BE2C (cell line): ENCODE data around the gene VAT1.
"Not testable (repeated sequence)": the region's sequence is repeated elsewhere in the genome, so short reads cannot be mapped to it uniquely, and the experiment has no call there.

ENCODE experiments used
- DNase-seq: peaks from one replicate; pipeline ENCODE4 v3.0.0-alpha.2; 2020
- H3K27me3 ChIP-seq: fragments of 250-450 bp; sonication (Bioruptor Pico); 2 replicates; pipeline ENCODE4 v1.5.1; 2020; ENCODE audit warnings: mild to moderate bottlenecking
- H3K36me3 ChIP-seq: fragments of 250-450 bp; sonication (Bioruptor Pico); 2 replicates; pipeline ENCODE4 v1.5.1; 2020; ENCODE audit warnings: mild to moderate bottlenecking
- H3K4me1 ChIP-seq: fragments of 250-450 bp; sonication (Bioruptor Pico); 2 replicates; pipeline ENCODE4 v1.5.1; 2020
- H3K4me3 ChIP-seq: 2 replicates; pipeline ENCODE4 v1.5.1; 2011; ENCODE audit warnings: low read depth, low read length
- H3K9me3 ChIP-seq: fragments of 250-450 bp; sonication (Bioruptor Pico); 2 replicates; pipeline ENCODE4 v1.5.1; 2020
- TF ChIP-seq, protein P1 (sequence below): IDR thresholded peaks from 2 replicates; pipeline ENCODE4 v1.5.1; 2012; ENCODE audit warnings: mild to moderate bottlenecking, low read depth, low read length

The VAT1 gene

DNA sequence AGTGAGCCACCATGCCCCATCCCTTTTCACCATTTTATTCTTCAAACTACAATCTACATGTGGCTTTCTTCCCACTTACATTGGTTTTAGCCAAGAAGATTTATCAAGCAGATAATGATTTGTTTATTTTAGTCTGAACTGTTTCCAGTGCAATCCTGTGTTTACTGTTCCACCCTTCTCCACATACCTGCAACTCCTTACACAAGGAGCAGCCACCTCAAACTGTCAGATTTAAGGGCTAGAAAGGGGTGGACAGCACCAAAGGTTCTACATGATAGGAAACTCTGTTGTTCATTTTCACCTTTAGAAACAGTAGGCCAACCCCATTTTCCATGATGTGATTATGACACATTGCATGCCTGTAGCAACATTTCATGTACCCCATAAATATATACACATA is 39.9 kb downstream of the VAT1 start:
- no peak for DNase-seq
- TF ChIP-seq, protein P1, sequence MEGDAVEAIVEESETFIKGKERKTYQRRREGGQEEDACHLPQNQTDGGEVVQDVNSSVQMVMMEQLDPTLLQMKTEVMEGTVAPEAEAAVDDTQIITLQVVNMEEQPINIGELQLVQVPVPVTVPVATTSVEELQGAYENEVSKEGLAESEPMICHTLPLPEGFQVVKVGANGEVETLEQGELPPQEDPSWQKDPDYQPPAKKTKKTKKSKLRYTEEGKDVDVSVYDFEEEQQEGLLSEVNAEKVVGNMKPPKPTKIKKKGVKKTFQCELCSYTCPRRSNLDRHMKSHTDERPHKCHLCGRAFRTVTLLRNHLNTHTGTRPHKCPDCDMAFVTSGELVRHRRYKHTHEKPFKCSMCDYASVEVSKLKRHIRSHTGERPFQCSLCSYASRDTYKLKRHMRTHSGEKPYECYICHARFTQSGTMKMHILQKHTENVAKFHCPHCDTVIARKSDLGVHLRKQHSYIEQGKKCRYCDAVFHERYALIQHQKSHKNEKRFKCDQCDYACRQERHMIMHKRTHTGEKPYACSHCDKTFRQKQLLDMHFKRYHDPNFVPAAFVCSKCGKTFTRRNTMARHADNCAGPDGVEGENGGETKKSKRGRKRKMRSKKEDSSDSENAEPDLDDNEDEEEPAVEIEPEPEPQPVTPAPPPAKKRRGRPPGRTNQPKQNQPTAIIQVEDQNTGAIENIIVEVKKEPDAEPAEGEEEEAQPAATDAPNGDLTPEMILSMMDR = no peak
- no peaks in the 10 kb centered on the region for H3K27me3 ChIP-seq
- no peaks in the 10 kb centered on the region for H3K9me3 ChIP-seq
- peaks cover 17% of the 10 kb centered on the region for H3K36me3 ChIP-seq
- peaks cover 5% of the 10 kb centered on the region; the same call in 1 of the 2 replicates for H3K4me1 ChIP-seq
- H3K4me3 ChIP-seq = no peak overlapping the region

DNA sequence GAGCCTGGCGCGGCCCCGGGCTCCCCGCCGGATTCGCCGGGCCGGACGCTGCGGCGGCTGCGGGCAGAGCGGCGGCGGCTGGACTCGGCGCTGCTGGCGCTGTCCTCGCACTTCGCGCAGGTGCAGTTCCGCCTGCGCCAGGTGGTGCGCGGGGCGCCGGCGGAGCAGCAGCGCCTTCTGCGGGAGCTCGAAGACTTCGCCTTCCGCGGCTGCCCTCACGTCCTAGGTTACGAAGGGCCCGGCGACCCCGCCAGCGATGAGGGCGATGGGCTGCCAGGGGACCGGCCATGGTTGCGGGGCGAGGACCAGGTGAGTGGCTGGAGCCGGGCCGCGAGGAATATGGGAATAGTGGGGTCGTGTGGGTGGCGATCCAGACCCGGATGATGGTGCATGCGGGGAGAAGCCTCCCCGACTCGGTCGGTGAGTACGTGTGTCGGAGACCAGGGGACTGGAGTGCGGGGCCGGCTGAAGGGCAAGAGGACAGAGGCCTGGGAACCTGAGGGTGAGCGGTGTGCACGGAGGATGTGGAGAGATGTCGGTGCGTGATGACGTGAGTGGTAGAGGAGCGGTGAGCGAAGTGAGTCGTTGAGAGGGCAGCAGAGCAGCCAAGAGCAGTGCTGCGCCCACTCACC is 41.3 kb downstream of the VAT1 start:
- Histone ChIP-seq H3K4me3 (peak overlapping the region; percentile 92), H3K9me3 (no peaks in the 10 kb centered on the region), H3K27me3 (no peaks in the 10 kb centered on the region), H3K36me3 (peaks cover 9% of the 10 kb centered on the region), H3K4me1 (peaks cover 5% of the 10 kb centered on the region; the same call in 1 of the 2 replicates)
- peak; percentile 42 for DNase-seq
- TF ChIP-seq, protein P1 = no peak

GRCh38 chr17:42980274-42980765 is 41.9 kb downstream of the VAT1 start, which contains the start of gene RUNDC1:
RUNDC1 (plus strand) TSS chr17:42980565; CDS start chr17:42980577, 12 bp downstream.
- Histone ChIP-seq H3K4me3 (peak within 1 kb of the TSS; percentile 92), H3K9me3 (no peaks in the 10 kb centered on the region), H3K36me3 (peaks cover 5% of the 10 kb centered on the region), H3K4me1 (peaks cover 5% of the 10 kb centered on the region; the same call in 1 of the 2 replicates), H3K27me3 (no peaks in the 10 kb centered on the region)
- DNase-seq = peak; percentile 96
- TF ChIP-seq, protein P1 = no peak

DNA sequence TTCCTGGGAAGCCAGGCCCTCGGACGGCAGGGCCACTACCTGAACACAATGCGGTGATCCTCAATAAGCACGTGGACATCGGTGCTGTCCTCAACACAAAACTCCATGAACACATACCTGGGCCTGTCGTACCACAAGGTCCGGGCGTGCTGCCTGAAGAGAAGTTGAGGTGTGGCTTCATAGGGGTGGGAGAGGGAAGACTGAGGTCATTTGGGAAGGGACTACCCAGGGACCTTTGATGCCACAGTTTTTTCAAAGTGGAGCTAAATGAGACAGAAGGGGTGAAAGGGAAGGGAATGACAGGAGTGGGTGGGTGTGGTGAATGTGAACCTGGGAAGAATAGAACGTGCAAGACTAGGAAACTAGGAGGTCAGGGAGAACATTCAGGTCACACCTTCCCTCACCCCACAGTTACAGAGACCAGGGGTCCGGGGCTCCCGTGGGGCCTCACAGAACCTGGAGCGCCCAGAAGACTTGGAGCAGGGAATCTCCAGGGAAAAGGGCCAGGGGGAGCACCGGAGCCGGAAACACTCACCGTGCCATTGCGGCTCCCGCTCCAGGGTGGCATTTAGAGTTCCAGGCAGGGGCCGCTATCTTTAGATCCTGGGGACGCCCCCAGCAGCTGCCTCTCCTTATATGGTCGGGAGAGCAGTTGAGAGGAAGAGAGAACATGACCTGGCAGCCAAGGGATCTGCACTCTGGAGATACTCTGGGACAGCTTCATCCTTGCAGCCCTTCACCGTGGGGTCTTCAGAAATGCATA is 42.5 kb downstream of the VAT1 start, which contains the start of gene PTGES3L:
TSS of gene PTGES3L (minus strand) at position 570 of the 763 bp plus-strand sequence. CDS start at position 543, 27 bp downstream.
- TF ChIP-seq, protein P1 = no peak
- DNase-seq = peak; percentile 89
- Histone ChIP-seq H3K27me3 (no peaks in the 10 kb centered on the region), H3K36me3 (no peaks in the 10 kb centered on the region; the same call in 1 of the 2 replicates), H3K9me3 (no peaks in the 10 kb centered on the region), H3K4me1 (peaks cover 5% of the 10 kb centered on the region; the same call in 1 of the 2 replicates), H3K4me3 (peak within 1 kb of the TSS; percentile 92)

DNA sequence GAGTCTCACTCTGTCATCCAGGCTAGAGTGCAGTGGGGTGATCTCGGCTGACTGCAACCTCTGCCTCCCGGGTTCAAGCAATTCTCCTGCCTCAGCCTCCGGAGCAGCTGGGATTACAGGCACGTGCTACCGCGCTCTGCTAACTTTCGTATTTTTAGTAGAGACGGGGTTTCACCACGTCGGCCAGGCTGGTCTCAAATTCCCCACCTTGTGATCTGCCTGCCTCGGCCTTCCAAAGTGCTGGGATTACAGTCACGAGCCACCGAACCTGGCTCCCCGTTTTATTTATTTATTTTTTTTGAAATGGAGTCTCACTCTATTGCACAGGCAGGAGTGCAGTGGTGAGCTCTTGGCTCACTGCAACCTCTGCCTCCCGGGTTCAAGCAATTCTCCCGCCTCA is 46.5 kb downstream of the VAT1 start:
- H3K4me1 ChIP-seq, H3K36me3 ChIP-seq, DNase-seq, H3K27me3 ChIP-seq, H3K9me3 ChIP-seq, H3K4me3 ChIP-seq: not testable (repeated sequence)

GRCh38 chr17:42975265-42975664 is 46.9 kb downstream of the VAT1 start:
- H3K9me3 ChIP-seq = no peaks in the 10 kb centered on the region
- TF ChIP-seq, protein P1 = no peak
- no peak for DNase-seq

GRCh38 chr17:42973323-42973722 is 48.9 kb downstream of the VAT1 start:
- not testable (repeated sequence) for DNase-seq, H3K36me3 ChIP-seq, H3K9me3 ChIP-seq, H3K4me1 ChIP-seq, H3K4me3 ChIP-seq, H3K27me3 ChIP-seq

More at GRCh38 chr17:42975265-42975664, 46.9 kb downstream of the VAT1 start:
- Histone ChIP-seq H3K4me3 (no peak overlapping the region), H3K36me3 (no peaks in the 10 kb centered on the region), H3K27me3 (no peaks in the 10 kb centered on the region), H3K4me1 (peaks cover 5% of the 10 kb centered on the region; the same call in 1 of the 2 replicates)
